Measurements from ENCODE around the gene GPX3. TPM values are rescaled to one million over a fixed set of nuclear protein-coding genes. Genes with fewer than 3 reads are reported as not detected.

The GPX3 gene
- total and polyA plus RNA-seq, 2 of the 8 experiments (the other 6 are each of a cell fraction or from before 2014, with no cell fraction given): 27.8 to 77.9 TPM

GRCh38 chr5:151063142-151063989 lies 43.0 kb downstream of the GPX3 start:
- no peak overlapping the region for H3K4me3 ChIP-seq (ENCODE audit: extremely low read depth in 1 of 4, insufficient read depth in 2 of 4, low read depth in 3 of 4, low read length in 4 of 4)
- WGBS, 2 experiments (ENCODE audit: extremely low coverage in 1 of 2, insufficient coverage in 1 of 2, insufficient read length in 1 of 2, insufficient replicate concordance in 2 of 2, low coverage in 1 of 2, low lambda C conversion rate in 2 of 2, missing lambda C conversion rate in 1 of 2): 90% methylated on average over 17 of the region's 17 CpGs; no CpG with 5 or more reads in 1 of the 2 experiments
- H3K56ac ChIP-seq (replicated peaks; ENCODE audit: insufficient read length, low read depth, low read length): no peak overlapping the region
- ChIA-PET POLR2A (ENCODE audit: partially characterized antibody) (interaction anchor here (1.3 to 1.6 kb wide), 2 partner anchors 19 to 27 kb away, joined by 3 read pairs; no protein-coding TSS in a partner anchor), CTCF (ENCODE audit: partially characterized antibody) (interaction anchor here (1.2 to 28.6 kb wide), 6 partner anchors 8 to 102 kb away, joined by 3 to 442 read pairs (median 6); no protein-coding TSS in a partner anchor)
- no peak overlapping the region for H3K18ac ChIP-seq (ENCODE audit: extremely low read depth, low read length)
- no peak overlapping the region for H3K14ac ChIP-seq (ENCODE audit: insufficient read length)
- H3K9ac ChIP-seq (replicated peaks in 1 of 4; ENCODE audit: extremely low read depth in 1 of 4, low read depth in 3 of 4, low read length in 3 of 4): no peak overlapping the region
- H4K5ac ChIP-seq (ENCODE audit: insufficient read length, low read depth, low read length): no peak overlapping the region
- no peak overlapping the region for H2AK5ac ChIP-seq (ENCODE audit: low read depth, low read length)
- H3K79me1 ChIP-seq (ENCODE audit: low read depth, low read length): peaks cover 4% of the 10 kb centered on the region; the same call in 1 of the 2 replicates
- H4K20me1 ChIP-seq (replicated peaks in 1 of 2; ENCODE audit: control insufficient read depth in 1 of 2, insufficient read depth in 2 of 2, low read length in 2 of 2): peaks cover 0 to 8% of the 10 kb centered on the region in 2 experiments
- DNase-seq (ENCODE audit: low read depth in 1 of 2, low spot score in 2 of 2) (no peak), FAIRE-seq (no peak)
- no peak overlapping the region for H4K8ac ChIP-seq (ENCODE audit: extremely low read depth, insufficient read depth, low read length)
- peaks cover 0 to 10% (median 5%) of the 10 kb centered on the region in 4 experiments; a peak in 4 of 7 replicates for H3K4me1 ChIP-seq (replicated peaks in 1 of 4; ENCODE audit: control insufficient read depth in 3 of 4, insufficient read depth in 4 of 4, low read length in 3 of 4)
- H4K91ac ChIP-seq (replicated peaks; ENCODE audit: insufficient read length, low read length): no peak overlapping the region
- H3K27me3 ChIP-seq (replicated peaks in 1 of 4; ENCODE audit: control insufficient read depth in 3 of 4, extremely low read depth in 1 of 4, insufficient read depth in 3 of 4, low read length in 3 of 4): no peaks in the 10 kb centered on the region
- H3K27ac ChIP-seq (ENCODE audit: low read depth, low read length): no peak overlapping the region; the same call in 1 of the 2 replicates
- H3K36me3 ChIP-seq (ENCODE audit: control insufficient read depth in 2 of 4, insufficient read depth in 4 of 4, low read length in 3 of 4): peaks cover 0 to 7% (median 0%) of the 10 kb centered on the region in 4 experiments; a peak in 3 of 8 replicates
- TF ChIP-seq ATF3 (IDR thresholded peaks at IDR 0.05; ENCODE audit: insufficient read depth, low read depth, low read length): no peak
- no peak for TF ChIP-seq KDM5A (IDR thresholded peaks at IDR 0.05; ENCODE audit: low read length)
- no peak for TF ChIP-seq NANOG (IDR thresholded peaks at IDR 0.05; ENCODE audit: insufficient read depth, low read depth, low read length, poor library complexity, severe bottlenecking)
- no peak for TF ChIP-seq POLR2AphosphoS5 (IDR thresholded peaks at IDR 0.05; ENCODE audit: low read depth, low read length)
- TF ChIP-seq, protein P1, sequence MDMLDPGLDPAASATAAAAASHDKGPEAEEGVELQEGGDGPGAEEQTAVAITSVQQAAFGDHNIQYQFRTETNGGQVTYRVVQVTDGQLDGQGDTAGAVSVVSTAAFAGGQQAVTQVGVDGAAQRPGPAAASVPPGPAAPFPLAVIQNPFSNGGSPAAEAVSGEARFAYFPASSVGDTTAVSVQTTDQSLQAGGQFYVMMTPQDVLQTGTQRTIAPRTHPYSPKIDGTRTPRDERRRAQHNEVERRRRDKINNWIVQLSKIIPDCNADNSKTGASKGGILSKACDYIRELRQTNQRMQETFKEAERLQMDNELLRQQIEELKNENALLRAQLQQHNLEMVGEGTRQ (IDR thresholded peaks at IDR 0.05; ENCODE audit: low read length): no peak
- no peak for TF ChIP-seq ZNF274 (IDR thresholded peaks at IDR 0.05; ENCODE audit: borderline replicate concordance, extremely low read depth, low read length)
- no peak for TF ChIP-seq CHD1 (IDR thresholded peaks at IDR 0.05; ENCODE audit: low read depth, low read length)
- TF ChIP-seq TCF12 (IDR thresholded peaks at IDR 0.05; ENCODE audit: low read depth, low read length): no peak
- TF ChIP-seq SP2 (IDR thresholded peaks at IDR 0.05; ENCODE audit: low read length): no peak
- no peak overlapping the region for H3K4me2 ChIP-seq (ENCODE audit: insufficient read depth in 1 of 2, low read depth in 2 of 2, low read length in 2 of 2)
- H2BK5ac ChIP-seq (ENCODE audit: low read depth, low read length): no peak overlapping the region
- no peak overlapping the region for H2BK20ac ChIP-seq (ENCODE audit: low read length)
- no peak overlapping the region for H3K23ac ChIP-seq (ENCODE audit: insufficient read length)
- no peak overlapping the region for H2BK120ac ChIP-seq (replicated peaks; ENCODE audit: low read depth, low read length)
- H3K4ac ChIP-seq (replicated peaks; ENCODE audit: insufficient read length, low read depth, low read length): no peak overlapping the region
- H2BK12ac ChIP-seq (ENCODE audit: low read depth, low read length): no peak overlapping the region
- H3K79me2 ChIP-seq (ENCODE audit: control insufficient read depth in 1 of 2, insufficient read depth in 2 of 2, low read length in 2 of 2): no peaks in the 10 kb centered on the region; a peak in 1 of 4 replicates
- H2AFZ ChIP-seq (ENCODE audit: low read length): no peak overlapping the region
- no peaks in the 10 kb centered on the region for H3K9me3 ChIP-seq (ENCODE audit: insufficient read depth in 2 of 2, low read depth in 1 of 2, low read length in 1 of 2)
- no peak overlapping the region for H2BK15ac ChIP-seq (ENCODE audit: low read length)
- H3K23me2 ChIP-seq (ENCODE audit: low read depth, low read length): no peaks in the 10 kb centered on the region
